Measurements from ENCODE around the gene TMEM223. TPM values are rescaled to one million over a fixed set of nuclear protein-coding genes. Genes with fewer than 3 reads are reported as not detected.

Gene TMEM223
- total and polyA plus RNA-seq, 9 of the 15 experiments (the other 6 are each of a cell fraction or from before 2014, with no cell fraction given): 5.9 to 34.5 (median 19.6) TPM

DNA sequence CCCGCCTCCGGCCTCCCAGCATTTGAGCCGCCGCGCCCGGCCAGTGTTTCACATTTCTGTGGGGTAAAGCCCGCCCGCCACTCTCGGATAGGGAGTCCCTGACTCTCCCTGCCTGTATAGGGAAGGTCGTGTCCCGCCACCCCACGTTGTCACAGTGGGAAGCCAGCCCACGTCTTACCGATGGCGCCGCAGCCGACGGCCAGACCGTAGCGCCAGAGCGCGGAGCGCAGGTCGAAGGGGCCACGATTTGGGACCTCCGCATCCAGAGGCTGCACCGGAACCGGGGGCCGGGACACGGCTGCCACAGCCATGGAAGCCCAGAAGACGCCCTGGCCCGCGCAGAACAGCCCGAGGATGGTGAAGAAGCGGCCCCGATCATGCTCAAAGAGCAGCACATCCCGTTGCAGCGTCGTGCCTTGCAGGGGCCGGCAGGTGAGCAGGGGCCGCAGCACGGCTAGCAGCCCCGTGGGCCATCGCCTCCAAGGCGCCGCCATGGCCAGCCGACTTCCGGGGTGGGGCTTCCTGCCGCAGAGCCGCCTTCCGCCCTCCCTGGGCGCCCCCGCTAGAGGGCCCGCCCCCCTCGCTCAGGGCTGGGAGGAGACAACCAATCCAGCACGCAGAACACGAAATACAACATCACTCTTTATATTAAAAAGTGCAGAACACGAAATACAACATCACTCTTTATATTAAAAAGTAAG lies at the start of gene TMEM223 (continued):
- TF ChIP-seq, protein P1, sequence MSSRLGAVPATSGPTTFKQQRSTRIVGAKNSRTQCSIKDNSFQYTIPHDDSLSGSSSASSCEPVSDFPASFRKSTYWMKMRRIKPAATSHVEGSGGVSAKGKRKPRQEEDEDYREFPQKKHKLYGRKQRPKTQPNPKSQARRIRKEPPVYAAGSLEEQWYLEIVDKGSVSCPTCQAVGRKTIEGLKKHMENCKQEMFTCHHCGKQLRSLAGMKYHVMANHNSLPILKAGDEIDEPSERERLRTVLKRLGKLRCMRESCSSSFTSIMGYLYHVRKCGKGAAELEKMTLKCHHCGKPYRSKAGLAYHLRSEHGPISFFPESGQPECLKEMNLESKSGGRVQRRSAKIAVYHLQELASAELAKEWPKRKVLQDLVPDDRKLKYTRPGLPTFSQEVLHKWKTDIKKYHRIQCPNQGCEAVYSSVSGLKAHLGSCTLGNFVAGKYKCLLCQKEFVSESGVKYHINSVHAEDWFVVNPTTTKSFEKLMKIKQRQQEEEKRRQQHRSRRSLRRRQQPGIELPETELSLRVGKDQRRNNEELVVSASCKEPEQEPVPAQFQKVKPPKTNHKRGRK (tag; IDR thresholded peaks at IDR 0.05): no peak
- TF ChIP-seq, protein P2, sequence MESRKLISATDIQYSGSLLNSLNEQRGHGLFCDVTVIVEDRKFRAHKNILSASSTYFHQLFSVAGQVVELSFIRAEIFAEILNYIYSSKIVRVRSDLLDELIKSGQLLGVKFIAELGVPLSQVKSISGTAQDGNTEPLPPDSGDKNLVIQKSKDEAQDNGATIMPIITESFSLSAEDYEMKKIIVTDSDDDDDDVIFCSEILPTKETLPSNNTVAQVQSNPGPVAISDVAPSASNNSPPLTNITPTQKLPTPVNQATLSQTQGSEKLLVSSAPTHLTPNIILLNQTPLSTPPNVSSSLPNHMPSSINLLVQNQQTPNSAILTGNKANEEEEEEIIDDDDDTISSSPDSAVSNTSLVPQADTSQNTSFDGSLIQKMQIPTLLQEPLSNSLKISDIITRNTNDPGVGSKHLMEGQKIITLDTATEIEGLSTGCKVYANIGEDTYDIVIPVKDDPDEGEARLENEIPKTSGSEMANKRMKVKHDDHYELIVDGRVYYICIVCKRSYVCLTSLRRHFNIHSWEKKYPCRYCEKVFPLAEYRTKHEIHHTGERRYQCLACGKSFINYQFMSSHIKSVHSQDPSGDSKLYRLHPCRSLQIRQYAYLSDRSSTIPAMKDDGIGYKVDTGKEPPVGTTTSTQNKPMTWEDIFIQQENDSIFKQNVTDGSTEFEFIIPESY (CRISPR knock-in tag; IDR thresholded peaks at IDR 0.05): peak; percentile 66
- TF ChIP-seq, protein P3, sequence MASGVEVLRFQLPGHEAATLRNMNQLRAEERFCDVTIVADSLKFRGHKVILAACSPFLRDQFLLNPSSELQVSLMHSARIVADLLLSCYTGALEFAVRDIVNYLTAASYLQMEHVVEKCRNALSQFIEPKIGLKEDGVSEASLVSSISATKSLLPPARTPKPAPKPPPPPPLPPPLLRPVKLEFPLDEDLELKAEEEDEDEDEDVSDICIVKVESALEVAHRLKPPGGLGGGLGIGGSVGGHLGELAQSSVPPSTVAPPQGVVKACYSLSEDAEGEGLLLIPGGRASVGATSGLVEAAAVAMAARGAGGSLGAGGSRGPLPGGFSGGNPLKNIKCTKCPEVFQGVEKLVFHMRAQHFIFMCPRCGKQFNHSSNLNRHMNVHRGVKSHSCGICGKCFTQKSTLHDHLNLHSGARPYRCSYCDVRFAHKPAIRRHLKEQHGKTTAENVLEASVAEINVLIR (CRISPR knock-in tag; IDR thresholded peaks at IDR 0.05): no peak
- TF ChIP-seq DACH1 (IDR thresholded peaks at IDR 0.05; ENCODE audit: partially characterized antibody) (no peak), ZNF764 (CRISPR knock-in tag; IDR thresholded peaks at IDR 0.05; ENCODE audit: low read depth) (no peak), ZNF75A (CRISPR knock-in tag; IDR thresholded peaks at IDR 0.05) (no peak)
- TF ChIP-seq, protein P4, sequence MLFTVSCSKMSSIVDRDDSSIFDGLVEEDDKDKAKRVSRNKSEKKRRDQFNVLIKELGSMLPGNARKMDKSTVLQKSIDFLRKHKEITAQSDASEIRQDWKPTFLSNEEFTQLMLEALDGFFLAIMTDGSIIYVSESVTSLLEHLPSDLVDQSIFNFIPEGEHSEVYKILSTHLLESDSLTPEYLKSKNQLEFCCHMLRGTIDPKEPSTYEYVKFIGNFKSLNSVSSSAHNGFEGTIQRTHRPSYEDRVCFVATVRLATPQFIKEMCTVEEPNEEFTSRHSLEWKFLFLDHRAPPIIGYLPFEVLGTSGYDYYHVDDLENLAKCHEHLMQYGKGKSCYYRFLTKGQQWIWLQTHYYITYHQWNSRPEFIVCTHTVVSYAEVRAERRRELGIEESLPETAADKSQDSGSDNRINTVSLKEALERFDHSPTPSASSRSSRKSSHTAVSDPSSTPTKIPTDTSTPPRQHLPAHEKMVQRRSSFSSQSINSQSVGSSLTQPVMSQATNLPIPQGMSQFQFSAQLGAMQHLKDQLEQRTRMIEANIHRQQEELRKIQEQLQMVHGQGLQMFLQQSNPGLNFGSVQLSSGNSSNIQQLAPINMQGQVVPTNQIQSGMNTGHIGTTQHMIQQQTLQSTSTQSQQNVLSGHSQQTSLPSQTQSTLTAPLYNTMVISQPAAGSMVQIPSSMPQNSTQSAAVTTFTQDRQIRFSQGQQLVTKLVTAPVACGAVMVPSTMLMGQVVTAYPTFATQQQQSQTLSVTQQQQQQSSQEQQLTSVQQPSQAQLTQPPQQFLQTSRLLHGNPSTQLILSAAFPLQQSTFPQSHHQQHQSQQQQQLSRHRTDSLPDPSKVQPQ (CRISPR knock-in tag; IDR thresholded peaks at IDR 0.05; ENCODE audit: borderline replicate concordance): no peak
- TF ChIP-seq, protein P5, sequence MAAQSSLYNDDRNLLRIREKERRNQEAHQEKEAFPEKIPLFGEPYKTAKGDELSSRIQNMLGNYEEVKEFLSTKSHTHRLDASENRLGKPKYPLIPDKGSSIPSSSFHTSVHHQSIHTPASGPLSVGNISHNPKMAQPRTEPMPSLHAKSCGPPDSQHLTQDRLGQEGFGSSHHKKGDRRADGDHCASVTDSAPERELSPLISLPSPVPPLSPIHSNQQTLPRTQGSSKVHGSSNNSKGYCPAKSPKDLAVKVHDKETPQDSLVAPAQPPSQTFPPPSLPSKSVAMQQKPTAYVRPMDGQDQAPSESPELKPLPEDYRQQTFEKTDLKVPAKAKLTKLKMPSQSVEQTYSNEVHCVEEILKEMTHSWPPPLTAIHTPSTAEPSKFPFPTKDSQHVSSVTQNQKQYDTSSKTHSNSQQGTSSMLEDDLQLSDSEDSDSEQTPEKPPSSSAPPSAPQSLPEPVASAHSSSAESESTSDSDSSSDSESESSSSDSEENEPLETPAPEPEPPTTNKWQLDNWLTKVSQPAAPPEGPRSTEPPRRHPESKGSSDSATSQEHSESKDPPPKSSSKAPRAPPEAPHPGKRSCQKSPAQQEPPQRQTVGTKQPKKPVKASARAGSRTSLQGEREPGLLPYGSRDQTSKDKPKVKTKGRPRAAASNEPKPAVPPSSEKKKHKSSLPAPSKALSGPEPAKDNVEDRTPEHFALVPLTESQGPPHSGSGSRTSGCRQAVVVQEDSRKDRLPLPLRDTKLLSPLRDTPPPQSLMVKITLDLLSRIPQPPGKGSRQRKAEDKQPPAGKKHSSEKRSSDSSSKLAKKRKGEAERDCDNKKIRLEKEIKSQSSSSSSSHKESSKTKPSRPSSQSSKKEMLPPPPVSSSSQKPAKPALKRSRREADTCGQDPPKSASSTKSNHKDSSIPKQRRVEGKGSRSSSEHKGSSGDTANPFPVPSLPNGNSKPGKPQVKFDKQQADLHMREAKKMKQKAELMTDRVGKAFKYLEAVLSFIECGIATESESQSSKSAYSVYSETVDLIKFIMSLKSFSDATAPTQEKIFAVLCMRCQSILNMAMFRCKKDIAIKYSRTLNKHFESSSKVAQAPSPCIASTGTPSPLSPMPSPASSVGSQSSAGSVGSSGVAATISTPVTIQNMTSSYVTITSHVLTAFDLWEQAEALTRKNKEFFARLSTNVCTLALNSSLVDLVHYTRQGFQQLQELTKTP (IDR thresholded peaks at IDR 0.05; ENCODE audit: low read depth in 1 of 2, partially characterized antibody in 2 of 2): no peak
- TF ChIP-seq, protein P6, sequence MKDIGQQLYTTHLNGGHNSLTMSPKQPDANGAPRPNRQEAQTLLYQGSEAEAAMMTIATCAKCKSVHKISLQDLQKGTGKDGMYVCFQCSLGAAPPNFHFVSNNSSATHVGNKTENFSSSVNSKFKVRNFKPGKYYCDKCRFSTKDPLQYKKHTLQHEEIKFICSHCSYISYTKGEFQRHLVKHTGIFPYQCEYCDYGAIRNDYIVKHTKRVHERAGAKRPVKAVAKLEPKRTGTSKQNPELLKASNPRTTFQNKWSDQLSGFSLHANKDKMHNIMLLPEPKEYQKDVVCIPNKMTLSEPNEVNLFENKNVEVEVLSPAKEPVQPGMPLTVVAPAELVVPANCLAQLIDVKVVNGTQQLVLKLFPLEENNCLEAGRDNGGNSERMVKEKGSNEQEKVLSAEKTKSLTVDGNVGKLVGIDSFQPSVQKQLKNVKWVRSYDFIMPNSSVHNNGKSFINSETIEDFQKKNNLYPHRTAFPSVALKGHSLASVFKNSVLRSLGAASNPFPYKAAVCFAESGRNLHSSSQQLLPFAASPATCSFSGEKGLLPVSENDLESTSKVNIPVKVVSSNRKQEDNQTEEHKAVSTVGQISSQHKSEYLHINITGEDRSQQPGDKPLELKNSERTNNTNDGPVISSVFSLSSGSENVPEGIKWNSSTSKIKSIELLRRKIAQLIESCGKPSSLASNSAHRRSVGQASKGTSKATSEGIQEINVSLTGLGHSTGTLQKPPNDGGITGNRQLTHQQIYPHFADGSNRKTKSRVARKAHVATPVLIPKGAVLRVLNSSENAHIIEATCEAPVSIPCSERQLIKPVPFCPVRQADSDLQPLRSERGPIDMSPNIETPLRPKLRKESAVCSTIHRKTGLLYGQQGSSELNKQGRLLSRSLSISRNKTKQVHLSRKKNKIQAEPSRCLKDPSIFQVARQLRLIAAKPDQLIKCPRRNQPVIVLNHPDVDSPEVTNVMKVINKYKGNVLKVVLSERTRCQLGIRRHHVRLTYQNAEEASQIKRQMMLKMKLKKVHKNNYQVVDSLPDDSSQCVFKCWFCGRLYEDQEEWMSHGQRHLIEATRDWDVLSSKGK (CRISPR knock-in tag; IDR thresholded peaks at IDR 0.05): no peak

Data from K562 (cell line).